Activated CD4-positive, CD25-positive, alpha-beta regulatory T cell treated with anti-CD3 and anti-CD28 coated beads, Interleukin-2, amount 50 U/mL, for 24 hours (primary cell): ENCODE measurements around the gene DYNLT1.
"Not testable (repeated sequence)": the region's sequence is repeated elsewhere in the genome, so short reads cannot be mapped to it uniquely, and the experiment has no call there.

Source experiments
- ATAC-seq, 2 donors: fragments of 150-1000 bp; cut with Tn5 transposase; one replicate each; pipeline ENCODE4 v1.10.0; 2021; ENCODE audit warnings: mild to moderate bottlenecking in 1 of 2, moderate library complexity in 1 of 2

DYNLT1 gene

DNA sequence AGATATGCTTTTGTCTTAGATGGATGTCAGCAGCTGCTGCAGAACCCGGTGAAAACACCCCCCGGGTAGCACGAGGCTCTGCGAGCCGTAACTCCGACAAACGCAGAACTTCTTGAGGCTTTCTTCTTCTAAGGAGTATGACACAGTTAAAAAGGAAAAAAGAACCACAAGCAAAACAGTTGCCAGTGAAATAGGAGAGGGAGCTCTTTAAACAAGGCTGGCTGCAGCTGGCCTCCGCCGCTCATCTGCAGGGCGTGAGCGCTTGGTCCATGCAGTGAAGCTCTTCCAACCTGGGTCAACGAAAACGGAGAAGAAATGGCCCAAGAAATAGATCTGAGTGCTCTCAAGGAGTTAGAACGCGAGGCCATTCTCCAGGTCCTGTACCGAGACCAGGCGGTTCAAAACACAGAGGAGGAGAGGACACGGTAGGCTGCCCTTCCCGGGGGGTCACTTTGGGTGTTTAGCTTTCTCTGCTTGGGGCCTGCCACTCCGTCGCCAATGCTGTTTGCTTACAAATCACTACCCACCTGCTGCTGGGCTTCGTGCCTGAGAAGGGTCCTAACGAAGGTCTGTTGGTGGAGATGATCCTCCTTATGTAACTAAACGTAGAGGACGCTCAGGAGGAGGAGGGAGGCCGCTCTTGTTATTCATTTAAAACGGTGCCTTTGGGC, 18.5 kb upstream of the DYNLT1 start:
- no peak for ATAC-seq

DNA sequence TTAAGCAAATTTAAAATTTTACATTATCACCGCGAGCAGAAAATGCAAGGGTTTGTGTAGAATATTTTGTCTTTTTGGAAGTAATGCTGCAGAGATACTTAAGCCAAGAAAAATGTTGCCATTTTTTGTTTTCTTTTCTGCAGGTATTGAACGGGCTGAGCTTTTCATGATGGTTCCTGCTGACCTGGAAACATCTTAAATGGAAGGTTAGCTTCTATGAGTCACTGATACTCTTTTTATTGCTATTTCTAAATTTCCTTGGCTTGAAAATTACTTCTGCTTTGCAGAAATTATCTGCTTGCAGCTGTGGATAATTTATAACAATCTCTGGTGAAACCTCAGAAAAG, 18.0 kb upstream of the DYNLT1 start:
- no peak for ATAC-seq

DNA sequence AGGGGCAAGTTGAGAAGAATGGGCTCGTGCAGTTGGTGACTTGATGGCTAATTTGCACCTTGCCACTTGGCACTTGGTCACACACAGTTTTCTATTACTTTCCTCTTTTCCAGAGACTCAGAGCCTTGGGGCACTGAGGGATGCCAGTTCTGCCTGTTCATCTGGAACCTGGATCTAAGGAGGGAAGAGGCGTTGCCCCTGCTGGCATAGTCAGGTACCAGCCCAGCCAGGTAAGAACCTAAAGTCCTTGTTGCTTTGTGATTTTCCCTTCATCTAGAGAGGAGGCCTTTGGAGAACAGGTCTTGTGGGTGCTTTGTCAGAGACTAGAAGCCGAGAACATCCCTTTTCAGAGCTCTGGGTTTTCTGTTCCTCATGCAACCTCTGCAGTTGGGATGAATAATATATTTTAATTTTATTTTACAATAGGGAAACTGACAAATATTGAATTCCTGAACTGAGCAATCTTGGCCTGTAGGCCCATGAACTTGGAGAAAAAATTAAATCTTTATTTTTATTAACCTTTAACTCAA, 16.7 kb upstream of the DYNLT1 start:
- ATAC-seq, result no peak

DNA sequence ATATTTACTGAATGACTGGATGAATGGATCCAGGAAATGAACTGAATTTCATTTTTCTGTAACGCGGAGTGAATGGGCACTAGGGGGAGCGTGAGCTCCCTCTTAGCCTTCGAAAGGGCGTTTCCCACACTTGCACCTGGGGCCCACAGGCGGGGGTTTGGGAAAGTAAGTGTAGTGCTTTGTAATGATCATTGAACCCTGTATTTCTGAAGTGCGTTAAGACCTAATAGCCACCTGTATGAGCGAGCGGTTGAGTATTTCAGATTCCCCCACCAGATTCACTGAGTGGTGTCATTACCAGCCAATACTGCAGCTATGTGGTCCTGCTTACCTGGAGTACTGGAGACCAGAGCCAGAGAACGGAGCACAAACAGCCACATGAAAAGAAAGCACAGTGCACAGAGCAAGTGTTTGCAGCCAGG, 15.8 kb upstream of the DYNLT1 start:
- ATAC-seq, result peak; percentile 56 to 64

DNA sequence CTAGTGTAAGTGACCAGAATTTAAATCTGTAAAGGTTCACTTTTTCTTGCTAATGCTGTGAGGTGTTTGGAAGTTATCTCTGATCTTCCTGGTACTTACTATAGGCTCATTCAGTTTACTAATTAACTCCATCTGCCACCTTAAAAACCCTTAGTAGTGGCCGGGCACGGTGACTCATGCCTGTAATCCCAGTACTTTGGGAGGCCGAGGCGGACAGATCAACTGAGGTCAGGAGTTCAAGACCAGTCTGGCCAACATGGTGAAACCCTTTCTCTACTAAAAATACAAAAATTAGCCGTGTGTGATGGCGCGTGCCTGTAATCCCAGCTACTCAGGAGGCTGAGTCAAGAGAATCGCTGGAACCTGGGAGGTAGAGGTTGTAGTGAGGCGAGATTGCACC, 12.4 kb upstream of the DYNLT1 start:
- not testable (repeated sequence) for ATAC-seq

DNA sequence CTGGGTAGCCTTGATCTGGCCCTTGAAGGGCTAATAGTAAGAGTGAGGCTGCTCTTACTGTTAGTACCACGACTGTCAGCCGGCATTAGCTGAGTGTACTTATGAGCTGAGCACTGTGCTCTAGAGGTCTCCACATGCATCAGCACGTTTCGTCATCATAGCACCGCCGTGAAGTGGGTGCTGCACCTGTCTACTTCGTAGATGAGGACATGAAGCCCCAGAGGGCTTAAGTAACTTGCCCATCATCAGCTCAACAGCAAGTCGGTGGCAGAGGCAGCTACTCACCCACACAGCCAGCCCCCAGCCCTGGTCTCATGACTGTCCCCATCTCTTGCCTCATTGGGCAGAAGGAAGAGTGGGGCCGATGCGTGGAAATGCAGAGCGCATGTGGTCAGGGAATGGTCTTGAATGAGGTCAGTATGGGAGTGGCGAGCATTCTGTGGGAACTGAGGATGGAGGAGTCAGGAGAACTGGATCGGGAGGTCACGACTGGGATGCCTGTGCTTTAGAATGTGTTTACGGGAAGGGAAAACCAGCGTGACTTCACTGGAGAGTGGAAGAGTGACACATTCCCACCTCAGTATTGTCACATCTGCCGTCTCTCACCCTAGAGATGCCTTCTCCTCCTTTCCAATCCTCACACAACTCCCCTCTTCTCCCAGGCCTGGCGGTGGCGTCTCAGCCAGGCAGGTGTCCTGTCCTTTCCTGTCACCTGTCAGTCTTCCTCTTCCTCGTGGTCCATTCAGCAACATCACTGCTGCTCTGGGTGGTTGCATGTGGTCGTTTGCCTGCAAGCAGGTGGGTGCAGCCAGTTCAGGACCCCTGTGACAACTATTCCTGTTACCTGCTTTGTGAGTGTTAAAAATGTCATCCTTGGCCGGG, 11.3 kb upstream of the DYNLT1 start:
- ATAC-seq, result no peak

DNA sequence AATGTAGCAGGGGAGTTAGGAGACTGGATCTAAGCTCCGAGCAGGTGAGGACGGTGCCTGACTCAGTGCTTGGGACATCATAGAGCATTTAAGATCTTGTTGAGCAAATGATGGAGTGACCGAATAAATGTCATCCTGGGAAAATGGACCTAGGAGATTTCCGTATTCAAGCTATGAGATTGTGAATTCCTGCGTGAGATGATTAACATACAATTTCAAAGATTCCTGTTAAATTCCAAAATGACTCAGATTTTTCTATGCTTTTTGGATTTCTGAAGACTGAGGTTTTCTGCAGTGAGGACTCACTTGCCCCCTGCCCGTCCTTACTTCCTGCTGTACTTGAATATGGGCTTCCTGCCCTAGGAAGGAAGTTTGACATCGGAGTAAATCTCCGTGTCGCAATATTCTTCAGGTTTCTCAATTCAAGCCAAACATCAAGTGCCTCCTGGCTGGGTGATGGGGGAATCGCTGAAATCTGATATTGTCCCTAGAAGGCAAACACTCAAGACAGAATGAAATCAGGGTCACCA, 10.5 kb upstream of the DYNLT1 start:
- no peak for ATAC-seq

DNA sequence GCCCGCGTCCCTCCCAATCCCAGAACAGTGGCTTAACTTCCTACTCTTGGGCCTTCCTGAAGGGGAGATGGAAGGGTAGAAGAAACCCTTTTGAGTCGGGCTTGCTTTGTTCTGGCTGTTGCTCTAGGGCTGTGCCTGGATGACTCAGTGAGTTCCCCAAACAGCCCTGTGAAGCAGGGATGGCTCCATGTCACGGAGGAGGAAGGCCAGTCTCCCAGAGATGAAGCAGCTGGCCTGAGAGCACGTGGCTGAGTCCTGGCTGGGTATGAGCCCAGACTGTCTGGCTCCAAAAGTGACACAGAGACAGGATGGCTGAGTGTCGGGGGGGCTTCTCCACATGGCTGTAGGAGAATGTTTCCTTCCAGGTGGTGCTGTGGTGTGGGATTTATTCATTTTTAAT, 10.0 kb upstream of the DYNLT1 start:
- ATAC-seq, result no peak

DNA sequence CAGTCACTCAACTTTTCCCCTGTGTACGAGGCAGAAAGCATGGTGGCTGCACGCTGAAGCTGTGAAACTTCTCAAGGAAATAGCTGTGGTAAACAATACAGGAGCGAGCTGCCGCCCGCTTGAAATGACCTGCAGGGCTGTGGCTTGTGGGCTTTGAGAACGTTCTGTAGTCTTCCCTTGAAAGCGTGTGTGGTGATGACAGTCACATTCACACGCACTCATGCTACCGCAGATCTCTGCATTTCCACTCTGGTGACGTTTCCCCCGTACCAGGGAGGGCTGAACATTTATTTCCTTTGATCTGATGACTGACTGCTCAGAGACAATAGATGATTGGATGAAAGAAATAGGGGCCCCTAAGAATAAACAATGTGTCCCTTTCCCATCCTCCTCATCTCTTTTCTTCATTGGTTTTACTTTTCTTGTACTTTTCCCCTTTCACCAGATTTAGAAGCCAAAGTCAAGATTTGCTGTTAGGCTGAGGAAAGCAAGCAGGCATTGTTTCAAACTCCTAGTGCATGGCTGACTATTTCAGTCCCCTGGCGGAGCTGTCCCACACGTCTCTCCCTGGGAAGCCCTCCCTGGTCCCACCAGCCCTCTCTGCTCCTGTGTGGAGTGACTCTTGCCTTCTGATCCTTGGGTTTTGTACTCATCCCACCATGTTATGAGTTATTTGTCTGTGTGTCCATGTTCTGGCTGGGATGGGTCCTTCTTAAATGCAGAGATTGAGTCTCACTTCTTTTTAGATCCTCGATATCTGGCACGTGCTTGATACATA, 9.2 kb upstream of the DYNLT1 start:
- peak; percentile 67 to 70 for ATAC-seq

DNA sequence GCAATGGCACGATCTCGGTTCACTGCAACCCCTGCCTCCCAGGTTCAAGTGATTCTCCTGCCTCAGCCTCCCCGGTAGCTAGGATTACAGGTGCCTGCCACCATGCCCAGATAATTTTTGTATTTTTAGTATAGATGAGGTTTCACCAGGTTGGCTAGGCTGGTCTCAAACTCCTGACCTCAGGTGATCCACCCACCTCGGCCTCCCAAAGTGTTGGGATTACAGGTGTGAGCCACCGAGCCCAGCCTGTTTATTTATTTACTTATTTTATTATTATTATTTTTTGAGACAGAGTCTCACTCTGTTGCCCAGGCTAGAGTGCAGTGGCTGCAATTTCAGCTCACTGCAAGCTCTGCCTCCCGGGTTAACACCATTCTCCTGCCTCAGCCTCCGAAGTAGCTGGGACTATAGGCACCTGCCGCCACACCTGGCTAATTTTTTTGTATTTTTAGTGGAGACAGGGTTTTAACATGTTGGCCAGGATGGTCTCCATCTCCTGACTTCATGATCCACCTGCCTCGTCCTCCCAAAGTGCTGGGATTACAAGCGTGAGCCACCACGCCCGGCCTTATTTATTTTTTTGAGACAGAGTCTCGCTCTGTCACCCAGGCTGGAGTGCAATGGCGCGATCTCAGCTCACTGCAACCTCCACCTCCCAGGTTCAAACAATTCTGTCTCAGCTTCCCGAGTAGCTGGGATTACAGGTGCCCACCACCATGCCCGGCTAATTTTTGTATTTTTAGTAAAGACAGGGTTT, 7.6 kb upstream of the DYNLT1 start:
- not testable (repeated sequence) for ATAC-seq

DNA sequence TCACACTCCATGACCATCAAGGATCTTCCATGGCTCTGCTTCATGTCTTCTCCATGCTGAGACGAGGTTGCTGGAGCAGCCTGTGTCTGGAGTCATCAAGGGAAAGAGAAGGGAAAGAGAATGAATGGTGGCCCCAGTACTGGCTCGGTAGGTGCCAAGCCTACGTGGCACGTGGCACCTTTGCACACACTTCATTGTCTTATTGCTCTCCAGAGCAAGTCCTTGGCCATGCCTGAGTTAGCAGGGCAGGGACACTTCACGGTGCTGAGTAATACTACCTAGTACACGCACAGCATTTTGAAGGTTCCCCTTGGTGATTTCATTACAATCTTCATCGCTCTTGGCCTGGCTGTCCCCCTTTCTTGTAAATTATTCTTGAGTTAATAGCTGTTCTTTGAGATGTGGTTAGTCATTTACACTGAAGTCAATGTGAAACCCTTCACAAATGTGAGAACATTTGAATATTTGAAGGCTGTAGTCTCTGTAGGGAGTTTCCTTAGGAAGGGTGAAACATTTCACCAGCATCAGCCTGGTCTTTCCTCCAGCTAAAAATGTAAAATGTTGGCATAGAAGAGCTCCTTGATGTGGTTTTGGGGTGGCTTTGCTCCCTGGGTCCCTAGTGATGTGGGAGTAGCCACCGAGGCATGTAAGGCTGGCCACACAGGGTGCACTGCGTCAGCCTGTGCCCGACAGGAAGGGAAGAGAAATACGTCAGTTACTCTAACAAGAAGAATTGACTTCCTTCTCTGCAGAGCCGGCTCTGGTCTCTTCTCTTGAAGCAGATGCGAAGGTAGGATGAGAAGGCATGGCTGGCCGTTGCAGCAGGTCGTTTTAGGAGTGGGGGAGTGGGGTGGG, 5.0 kb upstream of the DYNLT1 start, which contains the start of gene SYTL3:
SYTL3 (plus strand) TSS at position 766 of the 855 bp plus-strand sequence. CDS start 13,215 bp downstream, outside the sequence.
- peak; percentile 64 to 71 for ATAC-seq

DNA sequence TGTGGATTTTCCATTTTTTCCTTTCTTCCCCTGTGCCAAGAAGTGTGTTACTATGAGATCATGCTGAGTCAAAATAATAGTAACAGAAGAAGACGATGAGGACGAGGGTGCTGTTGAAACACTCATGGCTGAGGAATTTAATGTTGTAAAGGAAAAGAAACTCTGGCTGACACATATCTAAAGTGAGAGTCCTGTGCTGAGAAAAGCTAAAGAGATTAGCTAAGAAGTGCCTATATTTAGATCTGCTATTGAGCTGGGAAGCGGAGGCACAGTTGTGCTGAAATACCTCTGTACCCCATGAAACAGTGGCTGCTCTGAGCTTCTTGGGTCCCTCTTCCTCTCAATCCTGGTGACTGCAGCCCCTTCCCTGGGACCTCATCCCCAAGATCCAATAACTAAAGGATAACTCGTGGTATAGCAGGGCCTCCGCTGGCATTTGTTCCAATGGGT, 4.2 kb upstream of the DYNLT1 start:
- peak; percentile 17 to 19 for ATAC-seq

DNA sequence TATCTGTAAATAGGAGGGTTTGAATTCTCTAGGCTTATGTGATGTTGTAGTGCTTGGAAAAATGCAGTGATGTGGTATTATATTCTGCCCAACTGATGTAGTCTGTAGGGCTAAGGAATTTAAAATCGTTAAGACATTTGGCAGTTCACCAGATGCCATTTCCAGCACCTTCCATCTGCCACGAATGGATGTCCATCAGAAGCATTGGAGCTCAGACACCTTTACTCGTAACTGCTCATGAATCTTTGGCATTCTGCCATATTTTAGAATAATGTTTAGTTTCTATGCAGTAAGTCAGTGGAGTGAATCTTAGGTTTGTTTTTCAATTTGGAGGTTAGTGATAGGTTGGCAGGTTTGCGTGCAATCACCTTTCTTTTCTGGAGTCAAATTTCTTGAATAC, 3.0 kb upstream of the DYNLT1 start:
- no peak for ATAC-seq

DNA sequence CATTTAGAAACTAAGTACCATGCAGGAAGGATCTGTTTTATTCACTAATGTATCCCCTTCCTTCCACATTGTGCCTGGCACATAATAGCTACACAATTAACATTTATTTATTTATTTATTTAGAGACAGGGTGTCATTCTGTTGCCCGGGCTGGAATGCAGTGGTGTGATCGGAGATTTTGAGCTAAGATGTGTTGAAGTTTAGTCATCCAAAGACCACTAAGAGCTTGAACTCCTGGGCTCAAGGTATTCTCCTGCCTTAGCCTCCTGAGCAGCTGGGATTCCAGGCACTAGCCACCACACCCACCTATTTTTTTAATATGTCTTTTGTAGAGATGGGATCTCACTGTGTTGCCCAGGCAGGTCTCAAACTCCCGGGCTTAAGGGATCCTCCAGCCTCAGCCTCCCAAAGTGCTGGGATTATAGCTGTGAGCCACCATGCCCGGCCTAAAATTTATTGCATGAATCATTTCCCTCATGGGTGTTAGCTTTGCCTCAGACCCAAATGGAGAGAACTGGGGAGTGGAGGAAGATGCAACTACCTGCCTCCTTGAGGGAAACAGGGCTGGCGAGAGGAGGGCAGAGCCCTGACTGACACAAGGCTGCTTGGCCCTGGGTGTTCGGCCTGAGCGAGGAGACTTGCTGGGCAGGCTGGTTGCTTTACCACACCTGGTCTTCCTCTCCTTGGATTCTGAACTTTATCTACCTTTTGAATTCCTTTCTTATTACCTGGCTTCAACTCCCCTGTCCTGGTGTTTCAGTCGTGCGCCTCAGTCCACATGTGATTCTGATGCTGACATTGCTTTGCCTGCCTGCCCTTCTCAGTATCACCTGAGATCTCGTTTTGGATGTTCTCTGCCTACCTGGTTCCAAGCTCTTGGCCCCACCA, 1.7 kb upstream of the DYNLT1 start:
- ATAC-seq, result no peak

DNA sequence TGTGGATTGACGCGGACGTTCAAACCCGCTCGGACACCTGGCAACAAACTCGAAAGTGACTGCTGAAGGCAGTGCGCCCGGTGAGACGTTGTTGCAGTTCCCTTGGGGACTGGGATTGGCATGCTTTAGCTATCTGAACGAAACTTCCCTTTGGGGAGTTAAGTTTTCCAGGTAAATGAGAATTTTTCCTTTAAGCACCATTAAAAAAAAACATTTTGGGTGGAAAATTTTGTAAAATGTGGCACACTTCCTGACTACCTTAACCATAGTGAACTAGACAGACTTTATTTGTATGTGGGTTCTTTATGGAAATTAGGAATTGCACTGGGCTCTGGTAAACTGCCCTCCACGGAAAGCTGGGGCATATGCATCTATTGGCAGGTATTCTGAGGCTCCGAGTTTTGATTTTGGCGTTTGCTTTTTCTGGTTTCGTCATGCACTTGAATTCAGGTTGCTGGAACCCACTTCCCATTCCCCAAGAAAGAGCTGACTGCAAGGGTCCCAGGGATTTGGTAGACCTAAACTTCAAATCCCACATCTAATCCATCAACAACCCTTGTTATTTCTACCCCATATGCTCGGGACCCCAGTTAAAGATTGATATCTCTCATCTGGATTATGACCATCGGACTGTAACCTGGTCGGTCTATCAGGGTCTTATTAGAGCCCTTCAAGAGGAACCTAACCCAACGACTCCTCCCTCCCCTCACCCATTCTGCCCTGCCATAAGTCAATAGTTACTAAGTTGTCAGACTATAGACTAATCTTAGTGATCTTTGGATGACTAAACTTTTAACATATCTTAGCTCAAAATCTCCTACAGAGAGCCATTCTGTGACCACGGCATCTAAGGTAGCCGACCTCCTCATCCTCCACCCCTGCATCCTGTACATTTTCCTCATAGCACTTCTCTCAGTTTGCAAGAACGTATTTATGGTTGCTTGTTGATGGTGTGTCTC, 800 bp upstream of the DYNLT1 start:
- ATAC-seq, result peak in 1 of 2 donors; percentile 4

DNA sequence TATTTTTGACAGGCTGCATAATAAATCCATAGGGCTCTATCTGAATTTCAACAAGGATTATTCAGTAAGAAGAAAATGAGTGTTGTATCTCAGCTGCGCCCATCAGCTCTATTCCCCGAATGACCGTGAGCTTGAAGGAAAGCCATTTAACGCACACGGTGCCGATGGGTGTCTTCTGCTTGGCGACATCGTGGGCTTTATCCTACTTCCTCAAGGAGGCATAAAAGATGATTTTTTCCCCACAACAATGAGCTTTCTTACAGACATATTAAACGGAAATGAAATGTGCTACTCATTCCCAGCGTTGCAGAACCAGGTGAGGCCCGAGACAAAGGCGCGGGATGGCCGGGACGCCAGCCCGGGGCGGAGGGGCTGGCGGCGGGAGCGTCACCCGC, 710 bp downstream of the DYNLT1 start:
- no peak for ATAC-seq

DNA sequence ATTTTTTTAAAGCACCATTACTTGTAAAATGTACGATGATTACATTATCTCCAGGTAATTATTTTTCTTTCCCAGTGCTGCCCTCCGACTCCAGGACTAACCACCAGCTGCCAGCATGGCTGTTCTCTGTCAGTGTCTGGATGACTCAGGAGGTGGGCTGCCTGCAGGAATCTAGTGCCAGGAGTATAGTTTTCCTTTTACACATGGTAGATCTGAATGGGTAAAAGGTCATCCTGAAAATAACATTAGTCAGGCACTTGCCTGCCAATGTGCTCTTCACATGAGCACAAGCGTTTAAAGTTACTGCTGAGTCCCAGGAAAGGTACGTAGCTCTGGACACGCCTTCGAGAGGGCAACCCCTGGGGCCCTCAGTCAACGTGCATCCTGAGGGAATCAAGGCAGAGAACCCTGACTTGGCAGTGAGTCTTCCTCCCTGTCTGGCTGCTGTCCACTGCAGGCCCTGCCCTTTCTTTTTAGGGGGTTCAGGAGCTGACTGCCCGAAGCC, 2.4 kb downstream of the DYNLT1 start:
- ATAC-seq, result no peak

DNA sequence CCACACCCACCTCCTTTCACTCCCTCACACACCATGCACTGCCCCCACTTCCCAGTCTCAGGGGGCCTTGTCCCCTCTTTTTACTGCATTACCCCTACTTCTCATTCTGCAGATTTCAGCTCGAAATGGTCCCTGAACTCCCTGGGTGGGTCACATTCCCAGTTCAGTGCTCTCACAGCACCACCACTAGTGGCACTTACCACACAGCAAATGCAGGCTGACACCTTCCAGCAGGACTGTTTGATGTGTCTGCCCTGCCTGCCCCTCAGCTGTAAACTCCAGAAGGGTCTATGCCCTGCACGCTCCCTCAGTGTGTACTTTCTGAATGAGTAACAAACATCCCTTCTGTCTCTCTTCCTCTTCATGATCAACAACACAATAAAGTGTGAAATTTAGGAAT, 4.0 kb downstream of the DYNLT1 start:
- ATAC-seq, result no peak
